Right lung (tissue), 5 donors: ENCODE measurements around the gene SLC16A1. TPM values are rescaled to one million over a fixed set of nuclear protein-coding genes. Genes with fewer than 3 reads are reported as not detected.
"Not testable (repeated sequence)": the region's sequence is repeated elsewhere in the genome, so short reads cannot be mapped to it uniquely, and the experiment has no call there.

Experiments
- DNase-seq, 2 donors: peaks; one replicate each; pipeline ENCODE4 v3.0.0-alpha.2; 2013
- polyA plus RNA-seq, 5 donors: library from polyadenylated mRNA; unstranded; fragments of 120-200 nt; gene quantifications; one replicate each; pipeline versions ENCODE4 v1.2.1 to v1.2.3, GENCODE V29; 2013; ENCODE audit warnings: inconsistent platforms in 1 of 5, low replicate concordance in 1 of 5; ENCODE audit not compliant: insufficient read length in 5 of 5, insufficient read depth in 1 of 5

Gene SLC16A1
- polyA plus RNA-seq, 5 donors = 24.7 to 35.8 (median 29.6) TPM

GRCh38 chr1:112887599-112888283 lies 68.3 kb downstream of the SLC16A1 start:
- DNase-seq = no peak

GRCh38 chr1:112884996-112885395 lies 71.0 kb downstream of the SLC16A1 start:
- DNase-seq = not testable (repeated sequence)

GRCh38 chr1:112882271-112882744 lies 73.7 kb downstream of the SLC16A1 start:
- no peak for DNase-seq

- no peak for DNase-seq
Observed at GRCh38 chr1:112881742-112882127, 74.3 kb downstream of the SLC16A1 start.

- DNase-seq = no peak
Observed at GRCh38 chr1:112879834-112880233, 76.2 kb downstream of the SLC16A1 start.

- DNase-seq = no peak
Observed at GRCh38 chr1:112878321-112878720, 77.7 kb downstream of the SLC16A1 start.

- DNase-seq = no peak
Observed at GRCh38 chr1:112877750-112878149, 78.2 kb downstream of the SLC16A1 start.

GRCh38 chr1:112876315-112876714 lies 79.7 kb downstream of the SLC16A1 start:
- no peak for DNase-seq

GRCh38 chr1:112872551-112872962 lies 83.4 kb downstream of the SLC16A1 start:
- no peak for DNase-seq

- DNase-seq = no peak
Observed at GRCh38 chr1:112870887-112871646, 84.9 kb downstream of the SLC16A1 start.

- no peak for DNase-seq
Observed at GRCh38 chr1:112869895-112870294, 86.1 kb downstream of the SLC16A1 start.

GRCh38 chr1:112868191-112868590 lies 87.8 kb downstream of the SLC16A1 start:
- no peak for DNase-seq

GRCh38 chr1:112866981-112867380 lies 89.0 kb downstream of the SLC16A1 start:
- no peak for DNase-seq

GRCh38 chr1:112866151-112866550 lies 89.8 kb downstream of the SLC16A1 start:
- no peak for DNase-seq

GRCh38 chr1:112862753-112863426 lies 93.1 kb downstream of the SLC16A1 start:
- DNase-seq = no peak

Other genes starting within 250 kb of the SLC16A1 start
- 100 to 1,000 TPM; 194 to 282 (median 217) TPM for gene RHOC, start 249.1 kb downstream of the SLC16A1 start, polyA plus RNA-seq
- gene PPM1J, start 240.9 kb downstream of the SLC16A1 start, polyA plus RNA-seq = under 1 TPM; 0.41 to 0.88 (median 0.53) TPM
- 10 to 100 TPM; 13.0 to 25.1 (median 18.7) TPM for gene LRIG2, start 117.0 kb upstream of the SLC16A1 start, polyA plus RNA-seq